DOHH2 (cell line): Measurements from ENCODE around the gene CLN6.

ENCODE experiments used
- H3F3A ChIP-seq: fragments of 200-600 bp; sonication (generic), shearing (Covaris generic); 2 replicates; pipeline ENCODE4 v1.6.0; 2016; ENCODE audit warnings: antibody characterized with exemption, mild to moderate bottlenecking; ENCODE audit not compliant: control insufficient read depth, insufficient read depth
- H3K27ac ChIP-seq: fragments of 200-600 bp; sonication (generic); 2 replicates; pipeline ENCODE4 v1.5.1; 2014; ENCODE audit warnings: low read depth, mild to moderate bottlenecking, low read length, moderate library complexity
- H3K27me3 ChIP-seq: fragments of 200-600 bp; sonication (generic); 2 replicates; pipeline ENCODE4 v1.6.1; 2014; ENCODE audit warnings: mild to moderate bottlenecking, low read length, mixed read lengths; ENCODE audit not compliant: control insufficient read depth
- H3K36me3 ChIP-seq: fragments of 200-600 bp; sonication (generic); 2 replicates; pipeline ENCODE4 v1.6.1; 2014; ENCODE audit warnings: mild to moderate bottlenecking, low read length, moderate library complexity, mixed read lengths; ENCODE audit not compliant: control insufficient read depth
- H3K4me1 ChIP-seq: fragments of 200-600 bp; sonication (generic); 2 replicates; pipeline ENCODE4 v1.6.1; 2014; ENCODE audit warnings: mild to moderate bottlenecking, low read length, mixed read lengths; ENCODE audit not compliant: control insufficient read depth
- H3K4me2 ChIP-seq: fragments of 200-600 bp; sonication (generic); 2 replicates; pipeline ENCODE4 v1.6.0; 2014; ENCODE audit warnings: mild to moderate bottlenecking, low read length, moderate library complexity
- H3K4me3 ChIP-seq: fragments of 200-600 bp; sonication (generic); 2 replicates; pipeline ENCODE4 v1.5.1; 2014; ENCODE audit warnings: mild to moderate bottlenecking, low read length, mixed read lengths
- H3K79me2 ChIP-seq: fragments of 200-600 bp; sonication (generic); 2 replicates; pipeline ENCODE4 v1.6.1; 2014; ENCODE audit warnings: mild to moderate bottlenecking, low read length, mixed read lengths; ENCODE audit not compliant: control insufficient read depth
- H3K9me2 ChIP-seq: fragments of 200-600 bp; sonication (generic); replicated peaks from 2 replicates; pipeline ENCODE4 v1.6.1; 2014; ENCODE audit warnings: mild to moderate bottlenecking, low read length, mixed read lengths; ENCODE audit not compliant: control insufficient read depth
- H3K9me3 ChIP-seq: fragments of 200-600 bp; sonication (generic); 2 replicates; pipeline ENCODE4 v1.6.1; 2014; ENCODE audit warnings: antibody characterized with exemption, low read length, mixed read lengths; ENCODE audit not compliant: control insufficient read depth, insufficient read depth
- H4K20me1 ChIP-seq: fragments of 200-600 bp; sonication (generic); 2 replicates; pipeline ENCODE4 v1.6.0; 2014; ENCODE audit warnings: low read depth, mild to moderate bottlenecking, antibody characterized with exemption, low read length, moderate library complexity; ENCODE audit not compliant: control insufficient read depth, insufficient read depth
- EZH2phosphoT487 ChIP-seq: fragments of 200-600 bp; sonication (generic); IDR thresholded peaks from 2 replicates; pipeline ENCODE4 v1.6.1; 2017; ENCODE audit warnings: borderline replicate concordance, mild to moderate bottlenecking, antibody characterized with exemption, low read length, moderate library complexity, mixed read lengths
- TF ChIP-seq, protein P1 (sequence below): fragments of 200-600 bp; sonication (generic); IDR thresholded peaks from one replicate; pipeline ENCODE4 v1.5.1; 2014; ENCODE audit warnings: antibody characterized with exemption, mild to moderate bottlenecking, low read depth, low read length; ENCODE audit not compliant: poor library complexity, severe bottlenecking

CLN6 gene

DNA sequence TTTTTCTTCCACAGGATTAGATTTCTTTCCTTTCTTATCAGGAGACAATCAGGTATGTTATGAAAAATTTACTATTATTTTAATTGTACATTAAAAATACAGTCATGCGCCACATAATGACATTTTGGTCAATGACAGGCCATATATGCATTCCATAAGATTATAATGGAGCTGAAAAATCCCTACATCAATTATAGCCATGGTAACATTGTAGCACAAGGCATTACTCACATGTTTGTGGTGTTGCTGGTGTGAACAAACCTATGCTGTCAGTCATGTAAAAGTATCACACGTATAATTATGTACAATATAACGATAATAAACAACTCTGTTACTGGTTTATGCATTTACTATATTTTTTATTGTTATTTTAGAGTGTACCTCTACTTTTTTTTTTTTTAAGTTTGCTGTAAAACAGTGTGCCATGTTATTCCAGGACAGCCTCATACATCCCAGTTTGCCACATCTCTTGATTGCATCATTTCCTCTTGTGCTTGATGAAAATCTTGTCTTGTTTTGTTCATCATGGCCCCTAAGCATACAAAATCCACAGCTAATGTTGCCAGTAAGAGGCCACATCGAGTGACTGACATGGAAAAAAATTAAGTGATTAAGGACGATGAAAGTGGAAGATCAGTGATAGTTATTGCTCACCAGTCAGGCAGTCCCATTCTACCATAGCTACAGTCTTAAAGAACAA, 45.8 kb downstream of the CLN6 start:
- no peak overlapping the region for H3K27ac ChIP-seq

DNA sequence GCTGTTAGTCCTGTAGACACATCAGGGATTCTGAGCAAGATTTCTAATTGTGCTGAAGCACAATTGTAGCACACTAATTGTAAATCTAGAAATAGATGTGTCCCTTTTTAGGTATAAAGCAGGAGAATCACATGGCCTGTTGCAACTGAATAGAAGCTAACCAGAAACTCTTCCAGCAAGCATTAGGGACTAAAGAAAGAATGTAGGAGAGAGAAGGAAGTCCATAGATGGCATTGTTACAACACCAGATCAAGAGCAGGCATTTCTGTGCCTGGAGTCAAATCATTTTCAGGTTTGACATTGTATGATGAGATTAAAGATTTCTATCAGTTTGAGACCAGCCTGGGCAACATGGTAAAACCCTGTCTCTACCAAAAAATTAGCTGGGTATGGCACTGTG, 51.8 kb downstream of the CLN6 start:
- Histone ChIP-seq H3K4me3 (no peak overlapping the region), H3K9me2 (no peaks in the 10 kb centered on the region), H4K20me1 (no peaks in the 10 kb centered on the region), H3K27ac (no peak overlapping the region), H3K4me2 (no peak overlapping the region), H3K27me3 (no peaks in the 10 kb centered on the region), H3F3A (no peaks in the 10 kb centered on the region), H3K9me3 (no peaks in the 10 kb centered on the region), H3K36me3 (peaks cover 68% of the 10 kb centered on the region), H3K79me2 (no peaks in the 10 kb centered on the region), H3K4me1 (no peaks in the 10 kb centered on the region)
- no peak for TF ChIP-seq EZH2phosphoT487
- TF ChIP-seq, protein P1, sequence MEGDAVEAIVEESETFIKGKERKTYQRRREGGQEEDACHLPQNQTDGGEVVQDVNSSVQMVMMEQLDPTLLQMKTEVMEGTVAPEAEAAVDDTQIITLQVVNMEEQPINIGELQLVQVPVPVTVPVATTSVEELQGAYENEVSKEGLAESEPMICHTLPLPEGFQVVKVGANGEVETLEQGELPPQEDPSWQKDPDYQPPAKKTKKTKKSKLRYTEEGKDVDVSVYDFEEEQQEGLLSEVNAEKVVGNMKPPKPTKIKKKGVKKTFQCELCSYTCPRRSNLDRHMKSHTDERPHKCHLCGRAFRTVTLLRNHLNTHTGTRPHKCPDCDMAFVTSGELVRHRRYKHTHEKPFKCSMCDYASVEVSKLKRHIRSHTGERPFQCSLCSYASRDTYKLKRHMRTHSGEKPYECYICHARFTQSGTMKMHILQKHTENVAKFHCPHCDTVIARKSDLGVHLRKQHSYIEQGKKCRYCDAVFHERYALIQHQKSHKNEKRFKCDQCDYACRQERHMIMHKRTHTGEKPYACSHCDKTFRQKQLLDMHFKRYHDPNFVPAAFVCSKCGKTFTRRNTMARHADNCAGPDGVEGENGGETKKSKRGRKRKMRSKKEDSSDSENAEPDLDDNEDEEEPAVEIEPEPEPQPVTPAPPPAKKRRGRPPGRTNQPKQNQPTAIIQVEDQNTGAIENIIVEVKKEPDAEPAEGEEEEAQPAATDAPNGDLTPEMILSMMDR = no peak

More for the DNA sequence above, 45.8 kb downstream of the CLN6 start:
- H3K9me3 ChIP-seq = no peaks in the 10 kb centered on the region
- H4K20me1 ChIP-seq = no peaks in the 10 kb centered on the region; the same call in 1 of the 2 replicates
- TF ChIP-seq EZH2phosphoT487 = no peak
- TF ChIP-seq, protein P1 = no peak
- H3K27me3 ChIP-seq = no peaks in the 10 kb centered on the region
- no peaks in the 10 kb centered on the region for H3K9me2 ChIP-seq
- no peak overlapping the region for H3K4me3 ChIP-seq
- peaks cover 13% of the 10 kb centered on the region for H3K4me1 ChIP-seq
- H3K36me3 ChIP-seq = peaks cover 79% of the 10 kb centered on the region
- H3F3A ChIP-seq = no peaks in the 10 kb centered on the region
- no peaks in the 10 kb centered on the region for H3K79me2 ChIP-seq
- no peak overlapping the region for H3K4me2 ChIP-seq

DNA sequence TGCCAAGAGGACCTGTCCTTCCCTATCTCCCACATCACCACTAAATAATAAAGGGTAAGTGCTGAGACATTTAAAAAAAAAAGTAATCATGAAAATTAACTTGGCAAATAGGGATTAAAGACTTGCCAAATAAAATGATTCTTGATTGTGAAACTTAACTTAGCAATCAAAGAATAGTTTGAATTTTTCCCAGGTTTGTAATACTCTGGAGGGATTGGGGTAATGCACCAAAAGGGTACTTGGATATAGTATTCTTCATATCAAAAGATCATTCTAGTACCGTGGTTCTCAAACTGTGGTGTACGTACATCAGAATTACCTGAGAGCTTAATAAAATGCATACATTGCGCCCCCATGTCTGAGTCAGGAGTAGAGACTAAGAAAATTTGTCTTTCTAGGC, 52.9 kb downstream of the CLN6 start:
- H3K9me3 ChIP-seq = no peaks in the 10 kb centered on the region
- H3K79me2 ChIP-seq = no peaks in the 10 kb centered on the region
- H3K27me3 ChIP-seq = no peaks in the 10 kb centered on the region
- no peak overlapping the region for H3K4me3 ChIP-seq
- no peak overlapping the region for H3K27ac ChIP-seq
- no peaks in the 10 kb centered on the region for H4K20me1 ChIP-seq
- H3F3A ChIP-seq = no peaks in the 10 kb centered on the region
- peaks cover 65% of the 10 kb centered on the region for H3K36me3 ChIP-seq
- no peaks in the 10 kb centered on the region for H3K4me1 ChIP-seq
- H3K9me2 ChIP-seq = no peaks in the 10 kb centered on the region
- no peak overlapping the region for H3K4me2 ChIP-seq
- TF ChIP-seq EZH2phosphoT487 = no peak
- TF ChIP-seq, protein P1 = no peak
